IPS-NIHi7 (cell line): ENCODE measurements around the gene SPINDOC.
"Not testable (repeated sequence)": the region's sequence is repeated elsewhere in the genome, so short reads cannot be mapped to it uniquely, and the experiment has no call there.

ENCODE experiments used
- DNase-seq: peaks from one replicate; pipeline ENCODE4 v3.0.0; 2012; ENCODE audit warnings: mixed read lengths; ENCODE audit errors: extremely low spot score

SPINDOC gene

GRCh38 chr11:63791495-63792167, 21.6 kb upstream of the SPINDOC start:
- no peak for DNase-seq

GRCh38 chr11:63793161-63793560, 20.1 kb upstream of the SPINDOC start:
- DNase-seq, result no peak

GRCh38 chr11:63795066-63795465, 18.2 kb upstream of the SPINDOC start:
- DNase-seq, result no peak

- DNase-seq, result no peak
Measured at GRCh38 chr11:63800921-63801320, 12.3 kb upstream of the SPINDOC start.

- DNase-seq, result no peak
Measured at GRCh38 chr11:63802637-63803414, 10.4 kb upstream of the SPINDOC start.

GRCh38 chr11:63804259-63804658, 9.0 kb upstream of the SPINDOC start:
- no peak for DNase-seq

- no peak for DNase-seq
Measured at GRCh38 chr11:63805844-63806415, 7.3 kb upstream of the SPINDOC start.

- not testable (repeated sequence) for DNase-seq
Measured at GRCh38 chr11:63810383-63810782, 2.9 kb upstream of the SPINDOC start.

GRCh38 chr11:63811522-63811921, 1.7 kb upstream of the SPINDOC start:
- DNase-seq, result no peak

- DNase-seq, result peak; percentile 48
Measured at GRCh38 chr11:63813563-63814382, 517 bp downstream of the SPINDOC start.

GRCh38 chr11:63814383-63814736, 1.1 kb downstream of the SPINDOC start:
- no peak for DNase-seq

- no peak for DNase-seq
Measured at GRCh38 chr11:63816166-63816565, 2.9 kb downstream of the SPINDOC start.

- DNase-seq, result no peak
Measured at GRCh38 chr11:63816732-63817131, 3.5 kb downstream of the SPINDOC start.

GRCh38 chr11:63817758-63818498, 4.7 kb downstream of the SPINDOC start:
- DNase-seq, result no peak

GRCh38 chr11:63818609-63819008, 5.4 kb downstream of the SPINDOC start:
- no peak for DNase-seq

GRCh38 chr11:63821411-63821810, 8.2 kb downstream of the SPINDOC start:
- DNase-seq, result no peak

GRCh38 chr11:63826471-63827190, 13.4 kb downstream of the SPINDOC start:
- no peak for DNase-seq

- DNase-seq, result peak; percentile 80
Measured at GRCh38 chr11:63829823-63830489, 16.7 kb downstream of the SPINDOC start.

- no peak for DNase-seq
Measured at GRCh38 chr11:63831326-63831725, 18.1 kb downstream of the SPINDOC start.

GRCh38 chr11:63832336-63832735, 19.1 kb downstream of the SPINDOC start:
- DNase-seq, result no peak
